ENCODE measurements around the gene HIBADH.

DNA sequence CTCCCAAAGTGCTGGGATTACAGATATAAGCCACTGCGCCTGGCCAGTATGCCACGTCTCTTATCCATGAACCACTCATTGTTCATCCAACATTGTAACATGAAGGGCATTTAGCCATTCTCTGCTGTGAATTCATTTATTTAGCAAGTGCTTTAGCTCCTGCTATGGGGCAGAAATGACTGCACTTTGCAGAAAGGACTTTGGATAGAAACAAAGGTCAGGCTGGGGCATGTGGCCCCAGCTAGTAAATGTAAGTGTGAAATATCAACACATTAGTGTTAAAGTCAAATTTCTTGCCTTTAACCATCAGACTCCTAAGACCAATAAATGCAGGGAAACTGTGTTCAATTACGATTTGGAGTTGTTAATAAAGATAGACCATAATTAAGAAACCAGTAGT is 49.5 kb upstream of the HIBADH start:
- TF ChIP-seq SIN3A (IDR thresholded peaks at IDR 0.05; ENCODE audit: low read depth, low read length) (no peak), SRF (IDR thresholded peaks at IDR 0.05; ENCODE audit: low read depth in 2 of 2, low read length in 2 of 2) (no peak), POLR2AphosphoS5 (IDR thresholded peaks at IDR 0.05; ENCODE audit: low read length) (no peak), STAT3 (IDR thresholded peaks at IDR 0.05; ENCODE audit: low read depth, low read length) (no peak), FOXK2 (IDR thresholded peaks at IDR 0.05) (no peak), CHD1 (IDR thresholded peaks at IDR 0.05; ENCODE audit: low read depth, low read length) (no peak), SUPT20H (IDR thresholded peaks at IDR 0.05; ENCODE audit: borderline replicate concordance, control insufficient read depth, low read depth, low read length) (no peak)
- TF ChIP-seq, protein P1, sequence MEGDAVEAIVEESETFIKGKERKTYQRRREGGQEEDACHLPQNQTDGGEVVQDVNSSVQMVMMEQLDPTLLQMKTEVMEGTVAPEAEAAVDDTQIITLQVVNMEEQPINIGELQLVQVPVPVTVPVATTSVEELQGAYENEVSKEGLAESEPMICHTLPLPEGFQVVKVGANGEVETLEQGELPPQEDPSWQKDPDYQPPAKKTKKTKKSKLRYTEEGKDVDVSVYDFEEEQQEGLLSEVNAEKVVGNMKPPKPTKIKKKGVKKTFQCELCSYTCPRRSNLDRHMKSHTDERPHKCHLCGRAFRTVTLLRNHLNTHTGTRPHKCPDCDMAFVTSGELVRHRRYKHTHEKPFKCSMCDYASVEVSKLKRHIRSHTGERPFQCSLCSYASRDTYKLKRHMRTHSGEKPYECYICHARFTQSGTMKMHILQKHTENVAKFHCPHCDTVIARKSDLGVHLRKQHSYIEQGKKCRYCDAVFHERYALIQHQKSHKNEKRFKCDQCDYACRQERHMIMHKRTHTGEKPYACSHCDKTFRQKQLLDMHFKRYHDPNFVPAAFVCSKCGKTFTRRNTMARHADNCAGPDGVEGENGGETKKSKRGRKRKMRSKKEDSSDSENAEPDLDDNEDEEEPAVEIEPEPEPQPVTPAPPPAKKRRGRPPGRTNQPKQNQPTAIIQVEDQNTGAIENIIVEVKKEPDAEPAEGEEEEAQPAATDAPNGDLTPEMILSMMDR (IDR thresholded peaks at IDR 0.05 in 2 of 3, conservative IDR thresholded peaks at IDR 0.05 in 1 of 3; ENCODE audit: control insufficient read depth in 2 of 3, extremely low read depth in 1 of 3, insufficient read depth in 1 of 3, low read depth in 3 of 3, low read length in 3 of 3), result no peak
